Measurements from ENCODE around the gene YEATS2.
"Not testable (repeated sequence)": the region's sequence is repeated elsewhere in the genome, so short reads cannot be mapped to it uniquely, and the experiment has no call there.

The YEATS2 gene

GRCh38 chr3:183697610-183698317, at the start of gene YEATS2:
YEATS2 (plus strand) TSS chr3:183697797; CDS start chr3:183715163, 17,366 bp downstream.
- DNase-seq (ENCODE audit: low read depth in 3 of 3) = peak; percentile 47 to 68 (median 65)

GRCh38 chr3:183650554-183650953, 47.0 kb upstream of the YEATS2 start:
- DNase-seq (ENCODE audit: low read depth in 3 of 3) = no peak

GRCh38 chr3:183653209-183654064, 44.2 kb upstream of the YEATS2 start:
- no peak for DNase-seq (ENCODE audit: low read depth in 3 of 3)

- DNase-seq (ENCODE audit: low read depth in 3 of 3) = no peak
Observed at GRCh38 chr3:183654727-183655126, 42.9 kb upstream of the YEATS2 start.

GRCh38 chr3:183662099-183662498, 35.5 kb upstream of the YEATS2 start:
- DNase-seq (ENCODE audit: low read depth in 3 of 3) = no peak

DNA sequence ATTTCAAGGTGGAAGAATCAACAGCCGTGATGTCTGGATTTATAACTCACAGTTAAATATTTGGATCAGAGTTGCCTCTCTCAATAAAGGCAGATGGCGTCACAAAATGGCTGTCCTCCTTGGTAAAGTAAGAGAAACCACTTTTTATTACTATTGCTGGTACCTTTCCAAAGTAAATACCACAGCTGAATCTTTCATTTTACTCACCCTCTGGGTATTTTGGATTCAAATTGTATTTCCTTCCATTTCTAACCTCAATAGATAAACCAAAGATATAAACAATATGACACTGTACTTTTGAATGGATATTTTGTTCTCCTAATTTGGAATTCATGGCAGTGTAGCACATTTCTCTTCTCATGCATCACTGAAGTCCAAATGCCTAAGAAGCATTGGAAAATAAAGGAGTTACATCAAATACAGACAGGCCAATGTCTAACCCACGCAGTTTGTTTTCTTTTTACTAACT, 32.6 kb upstream of the YEATS2 start:
- no peak for DNase-seq (ENCODE audit: low read depth in 3 of 3)

DNA sequence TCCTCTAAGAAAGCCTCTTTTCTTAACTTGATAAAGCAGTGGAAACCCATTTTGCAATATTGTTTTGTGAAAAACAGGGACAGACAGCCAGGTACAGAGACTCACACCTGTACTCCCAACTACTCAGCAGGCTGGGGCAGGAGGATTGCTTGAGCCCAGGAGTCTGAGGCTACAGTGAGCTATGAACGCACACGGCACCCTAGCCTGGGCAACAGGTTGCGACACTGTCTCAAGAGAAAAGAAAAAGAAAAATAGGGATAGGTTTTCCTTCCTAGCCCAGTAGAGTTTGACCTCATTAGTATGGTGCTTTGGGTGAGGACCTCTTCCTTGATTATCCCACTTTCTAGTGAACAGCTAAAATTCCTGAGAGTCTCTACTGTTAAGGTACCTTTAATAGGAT, 17.5 kb upstream of the YEATS2 start:
- no peak for DNase-seq (ENCODE audit: low read depth in 3 of 3)

- DNase-seq (ENCODE audit: low read depth in 3 of 3) = no peak
Observed at GRCh38 chr3:183687705-183688104, 9.9 kb upstream of the YEATS2 start.

GRCh38 chr3:183688874-183689273, 8.7 kb upstream of the YEATS2 start:
- DNase-seq (ENCODE audit: low read depth in 3 of 3) = no peak

- not testable (repeated sequence) for DNase-seq (ENCODE audit: low read depth in 3 of 3)
Observed at GRCh38 chr3:183689621-183690020, 8.0 kb upstream of the YEATS2 start.

DNA sequence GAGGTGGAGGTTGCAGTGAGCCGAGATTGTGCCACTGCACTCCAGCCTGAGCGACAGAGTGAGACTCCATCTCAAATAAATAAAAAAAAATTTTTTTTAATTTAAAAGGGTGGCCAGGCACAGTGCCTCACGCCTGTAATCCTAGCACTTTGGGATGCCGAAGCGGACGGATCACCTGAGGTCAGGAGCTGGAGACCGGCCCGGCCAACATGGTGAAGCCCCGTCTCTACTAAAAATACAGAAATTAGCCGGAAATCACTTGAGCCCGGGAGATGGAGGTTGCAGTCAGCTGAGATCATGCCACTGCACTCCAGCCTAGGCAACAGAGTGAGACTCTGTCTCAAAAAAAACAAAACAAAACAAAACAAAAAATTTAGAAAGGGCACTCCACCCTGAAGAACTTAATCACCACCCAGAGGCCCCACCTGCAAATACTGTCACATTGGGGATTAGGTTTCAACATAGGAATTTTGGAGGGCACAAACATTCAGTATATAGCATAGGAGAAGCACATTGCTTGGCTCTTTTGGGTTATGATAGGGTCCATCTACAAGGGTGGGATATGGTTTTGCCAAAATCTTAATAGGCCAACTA, 7.1 kb upstream of the YEATS2 start:
- no peak for DNase-seq (ENCODE audit: low read depth in 3 of 3)

- no peak for DNase-seq (ENCODE audit: low read depth in 3 of 3)
Observed at GRCh38 chr3:183692436-183692835, 5.2 kb upstream of the YEATS2 start.

- no peak for DNase-seq (ENCODE audit: low read depth in 3 of 3)
Observed at GRCh38 chr3:183695569-183696364, 1.8 kb upstream of the YEATS2 start.

DNA sequence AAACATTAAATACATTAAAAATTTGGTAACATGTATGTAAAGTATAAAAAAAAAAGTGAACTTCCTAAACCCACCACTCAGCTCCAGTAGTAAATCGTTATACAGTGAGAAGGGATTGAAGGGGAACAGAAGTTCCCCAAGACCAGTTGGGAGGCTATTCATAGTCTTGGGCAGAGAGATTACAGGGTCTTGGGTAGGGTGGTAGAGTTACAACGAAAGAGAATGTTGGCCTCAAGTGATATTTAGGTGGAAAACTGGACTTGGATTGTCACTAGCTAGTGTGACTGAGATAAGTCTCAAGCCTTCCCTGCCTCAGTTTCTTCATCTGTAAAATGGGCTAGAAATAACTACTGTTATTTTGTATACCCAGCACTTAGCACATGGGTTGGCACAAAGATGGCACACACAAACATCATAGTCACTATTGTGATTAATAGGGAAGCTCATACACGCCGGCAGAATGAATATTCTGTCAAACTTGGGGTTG, 431 bp upstream of the YEATS2 start:
- no peak for DNase-seq (ENCODE audit: low read depth in 3 of 3)

DNA sequence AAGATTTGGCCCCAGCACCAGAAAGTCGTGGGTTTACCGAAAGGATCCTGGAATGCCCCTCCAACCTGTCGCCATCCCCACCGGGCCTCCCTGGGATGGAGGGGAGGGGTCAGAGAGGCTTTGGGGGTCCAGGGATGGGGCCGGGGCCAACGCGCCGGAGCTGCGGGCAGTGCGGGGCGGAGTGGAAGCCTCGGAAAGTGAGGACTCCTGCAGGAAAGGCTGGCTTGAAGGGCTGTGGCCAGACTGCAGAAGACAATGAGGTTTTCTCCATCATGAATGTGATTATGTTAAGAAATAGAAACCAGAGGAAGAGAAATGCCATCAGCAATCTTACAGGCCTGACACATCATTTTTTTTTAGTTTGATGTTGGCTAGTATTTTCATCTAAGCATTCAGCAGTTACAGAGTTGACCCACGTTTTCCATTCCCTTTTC, 738 bp downstream of the YEATS2 start:
- peak in 1 of 3 experiments; percentile 20 for DNase-seq (ENCODE audit: low read depth in 3 of 3)

DNA sequence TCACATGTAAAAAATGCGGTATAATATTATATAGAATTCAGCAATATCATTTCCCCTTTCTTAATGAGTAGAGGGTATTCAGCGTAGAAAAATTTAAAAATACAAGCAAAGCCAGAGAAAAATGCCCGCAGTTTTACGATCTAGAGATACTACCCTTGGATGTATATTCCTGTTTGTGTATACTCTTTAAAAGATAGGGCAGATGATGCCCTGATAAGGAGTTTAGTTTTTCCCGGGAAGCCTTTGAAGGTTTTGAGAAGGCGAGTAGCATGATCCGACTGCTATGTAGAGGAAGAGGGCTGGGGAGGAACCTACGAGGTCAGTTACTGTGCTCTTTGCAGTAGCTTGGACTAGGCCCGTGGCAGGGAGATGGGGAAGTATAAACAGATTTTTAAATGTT, 1.2 kb downstream of the YEATS2 start:
- DNase-seq (ENCODE audit: low read depth in 3 of 3) = no peak

GRCh38 chr3:183699238-183699947, 1.8 kb downstream of the YEATS2 start:
- DNase-seq (ENCODE audit: low read depth in 3 of 3) = no peak

DNA sequence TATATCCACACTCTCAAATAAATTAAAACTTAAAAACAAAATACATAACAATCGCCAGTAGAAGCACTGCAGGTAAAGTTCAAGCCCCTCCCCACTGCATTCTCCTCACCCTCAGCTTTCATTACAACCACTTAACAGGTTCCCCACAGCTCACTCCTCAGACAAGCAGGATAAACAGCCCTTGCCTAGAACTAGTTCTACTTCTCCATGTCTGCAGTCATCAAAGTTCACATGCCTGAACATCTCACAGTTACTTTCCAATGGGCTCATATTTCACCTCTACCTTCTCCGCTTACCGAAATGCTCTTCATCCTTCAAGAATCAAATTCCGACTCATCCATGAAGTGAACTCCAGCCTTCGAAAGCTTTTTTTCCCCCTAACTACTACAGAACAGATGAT, 4.1 kb downstream of the YEATS2 start:
- DNase-seq (ENCODE audit: low read depth in 3 of 3) = no peak

DNA sequence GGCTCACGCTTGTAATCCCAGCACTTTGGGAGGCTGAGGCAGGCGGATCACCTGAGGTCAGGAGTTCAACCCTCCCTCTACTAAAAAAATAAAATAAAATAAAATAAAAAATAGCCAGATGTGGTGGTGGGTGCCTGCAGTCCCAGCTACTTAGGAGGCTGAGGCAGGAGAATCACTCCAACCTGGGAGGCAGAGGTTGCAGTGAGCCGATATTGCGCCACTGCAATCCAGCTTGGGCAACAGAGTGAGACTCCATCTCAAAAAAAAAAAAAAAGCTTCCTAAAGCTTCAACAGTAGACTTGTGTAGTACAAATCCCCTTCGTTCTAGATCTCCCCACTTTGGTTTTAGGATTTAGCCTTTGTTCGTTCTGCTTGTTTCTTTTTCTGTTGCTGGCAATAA, 6.3 kb downstream of the YEATS2 start:
- DNase-seq (ENCODE audit: low read depth in 3 of 3) = not testable (repeated sequence)

- DNase-seq (ENCODE audit: low read depth in 3 of 3) = no peak
Observed at GRCh38 chr3:183710231-183710630, 12.6 kb downstream of the YEATS2 start.

GRCh38 chr3:183711516-183711915, 13.9 kb downstream of the YEATS2 start:
- no peak for DNase-seq (ENCODE audit: low read depth in 3 of 3)
